22Rv1 (cell line): ENCODE results near the gene LRMDA.

ENCODE experiments used
- H3K27ac ChIP-seq: fragments of 450-650 bp; 2 replicates; pipeline ENCODE4 v1.5.1; 2017
- CTCF ChIP-seq: fragments of 450-650 bp; IDR thresholded peaks from 2 replicates; pipeline ENCODE4 v1.5.1; 2017; ENCODE audit warnings: mild to moderate bottlenecking
- ZFX ChIP-seq: fragments of 450-650 bp; IDR thresholded peaks from 2 replicates; pipeline ENCODE4 v1.6.1; 2017; ENCODE audit warnings: antibody characterized with exemption, borderline replicate concordance

LRMDA gene

GRCh38 chr10:75751232-75751631 is 319.8 kb downstream of the LRMDA start:
- H3K27ac ChIP-seq: no peak overlapping the region
- TF ChIP-seq CTCF: no peak
- no peak for TF ChIP-seq ZFX

GRCh38 chr10:75753621-75754020 is 322.2 kb downstream of the LRMDA start:
- TF ChIP-seq CTCF: no peak
- TF ChIP-seq ZFX: no peak
- H3K27ac ChIP-seq: no peak overlapping the region

- TF ChIP-seq CTCF (no peak), ZFX (no peak)
- no peak overlapping the region for H3K27ac ChIP-seq
These were observed 322.8 kb downstream of the LRMDA start for GRCh38 chr10:75754096-75754831.

GRCh38 chr10:75755528-75755927 is 324.1 kb downstream of the LRMDA start:
- no peak overlapping the region for H3K27ac ChIP-seq
- TF ChIP-seq CTCF: no peak

GRCh38 chr10:75761289-75761688 is 329.9 kb downstream of the LRMDA start:
- H3K27ac ChIP-seq: no peak overlapping the region
- TF ChIP-seq CTCF: no peak
- TF ChIP-seq ZFX: no peak

GRCh38 chr10:75762431-75762802 is 331.0 kb downstream of the LRMDA start:
- H3K27ac ChIP-seq: peak overlapping the region; percentile 62
- no peak for TF ChIP-seq CTCF
- TF ChIP-seq ZFX: no peak

- H3K27ac ChIP-seq: no peak overlapping the region
- TF ChIP-seq ZFX (no peak), CTCF (no peak)
These were observed 332.2 kb downstream of the LRMDA start for GRCh38 chr10:75763652-75764051.
